AG04449 (cell line): ENCODE results near the gene MAP3K3.
A peak's percentile ranks its signal among the peaks of the same experiment; 100 is the strongest.

Experiments
- CTCF ChIA-PET: fragments of 350-600 bp; formaldehyde crosslinking; extraction: SDS; loops from one replicate; lab custom pipeline; 2021; ENCODE audit warnings: antibody characterized with exemption; lab: Yijun Ruan, JAX
- POLR2A ChIA-PET: fragments of 400-600, 350-600 bp; formaldehyde crosslinking; extraction: SDS; loops from one replicate; lab custom pipeline; 2020; ENCODE audit warnings: antibody characterized with exemption, inconsistent platforms; lab: Yijun Ruan, JAX
- DNase-seq: peaks from one replicate; pipeline ENCODE4 v3.0.0-alpha.2; 2010; ENCODE audit warnings: low read depth, low spot score
- H3K4me3 ChIP-seq: 2 replicates; pipeline ENCODE4 v1.5.1; 2011; ENCODE audit warnings: low read depth, mild to moderate bottlenecking, control low read depth, low read length
- TF ChIP-seq, protein P1 (sequence below): IDR thresholded peaks from one replicate; pipeline ENCODE4 v1.5.1; 2011; ENCODE audit warnings: mild to moderate bottlenecking, moderate library complexity, low read length, control low read depth, inconsistent platforms; ENCODE audit not compliant: insufficient read depth; ENCODE audit errors: missing control alignments

MAP3K3 gene

DNA sequence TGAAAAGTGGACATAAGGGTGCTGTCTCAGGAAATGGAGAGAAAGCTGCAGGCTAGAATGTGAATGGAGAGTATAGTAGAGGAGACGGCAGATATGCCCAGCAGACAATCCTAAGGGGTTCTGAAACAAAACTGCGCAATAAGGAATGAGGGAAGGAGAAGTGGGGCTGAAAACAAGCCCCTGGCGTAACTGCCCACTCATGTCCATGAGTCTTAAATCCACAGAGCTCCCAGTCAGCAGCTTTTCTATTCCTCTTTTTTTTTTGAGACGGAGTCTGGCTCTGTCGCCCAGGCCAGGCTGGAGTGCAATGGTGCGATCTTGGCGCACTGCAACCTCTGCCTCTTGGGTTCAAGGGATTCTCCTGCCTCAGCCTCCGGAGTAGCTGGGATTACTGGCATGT lies 113.5 kb downstream of the MAP3K3 start:
- H3K4me3 ChIP-seq = no peak overlapping the region
- TF ChIP-seq, protein P1, sequence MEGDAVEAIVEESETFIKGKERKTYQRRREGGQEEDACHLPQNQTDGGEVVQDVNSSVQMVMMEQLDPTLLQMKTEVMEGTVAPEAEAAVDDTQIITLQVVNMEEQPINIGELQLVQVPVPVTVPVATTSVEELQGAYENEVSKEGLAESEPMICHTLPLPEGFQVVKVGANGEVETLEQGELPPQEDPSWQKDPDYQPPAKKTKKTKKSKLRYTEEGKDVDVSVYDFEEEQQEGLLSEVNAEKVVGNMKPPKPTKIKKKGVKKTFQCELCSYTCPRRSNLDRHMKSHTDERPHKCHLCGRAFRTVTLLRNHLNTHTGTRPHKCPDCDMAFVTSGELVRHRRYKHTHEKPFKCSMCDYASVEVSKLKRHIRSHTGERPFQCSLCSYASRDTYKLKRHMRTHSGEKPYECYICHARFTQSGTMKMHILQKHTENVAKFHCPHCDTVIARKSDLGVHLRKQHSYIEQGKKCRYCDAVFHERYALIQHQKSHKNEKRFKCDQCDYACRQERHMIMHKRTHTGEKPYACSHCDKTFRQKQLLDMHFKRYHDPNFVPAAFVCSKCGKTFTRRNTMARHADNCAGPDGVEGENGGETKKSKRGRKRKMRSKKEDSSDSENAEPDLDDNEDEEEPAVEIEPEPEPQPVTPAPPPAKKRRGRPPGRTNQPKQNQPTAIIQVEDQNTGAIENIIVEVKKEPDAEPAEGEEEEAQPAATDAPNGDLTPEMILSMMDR = no peak
- POLR2A ChIA-PET = no interaction called here
- no peak for DNase-seq
- CTCF ChIA-PET = interaction anchor here (1.2 to 1.3 kb wide), 2 partner anchors 37 to 310 kb away, joined by 3 to 4 read pairs; no protein-coding TSS in a partner anchor

DNA sequence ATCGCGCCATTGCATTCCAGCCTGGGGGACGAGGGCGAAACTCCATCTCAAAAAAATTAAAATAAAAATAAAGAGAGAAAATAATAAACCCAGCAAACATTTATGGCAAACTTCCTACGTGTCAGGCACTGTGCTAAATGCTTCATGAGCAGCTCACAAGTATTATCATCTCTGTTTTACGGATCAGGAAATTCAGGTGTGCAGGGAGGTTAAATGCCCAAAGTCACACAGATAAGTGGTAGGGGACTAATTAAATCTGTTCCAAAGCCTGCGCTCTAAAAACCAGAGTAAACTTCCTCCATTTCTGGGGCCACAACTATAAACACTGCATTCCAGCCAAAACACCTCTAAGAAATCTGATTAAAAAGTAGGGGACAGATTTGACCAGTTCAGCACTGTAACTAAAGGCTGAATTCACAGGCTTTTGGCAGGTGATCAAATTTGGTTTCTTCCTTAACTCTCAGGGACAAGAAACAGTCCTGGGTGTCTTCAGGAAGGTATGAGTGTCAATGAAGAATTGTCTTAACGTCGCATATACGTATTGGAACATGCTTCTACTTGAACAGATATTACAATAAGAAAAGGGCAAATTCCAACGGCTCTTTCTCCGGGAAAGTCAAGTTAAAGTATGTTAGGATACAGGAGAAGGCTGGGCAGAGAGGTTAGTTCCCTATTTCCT lies 118.4 kb downstream of the MAP3K3 start:
- ChIA-PET POLR2A (interaction anchor here (0.6 to 0.8 kb wide), 2 partner anchors 41 to 765 kb away, joined by 3 to 4 read pairs; partner anchors contain the start of gene LIMD2), CTCF (interaction anchor here (0.6 kb wide), 1 partner anchor 129 kb away, joined by 4 read pairs; no protein-coding TSS in a partner anchor)
- H3K4me3 ChIP-seq = peak overlapping the region; percentile 85
- no peak for DNase-seq
- TF ChIP-seq, protein P1 = no peak

DNA sequence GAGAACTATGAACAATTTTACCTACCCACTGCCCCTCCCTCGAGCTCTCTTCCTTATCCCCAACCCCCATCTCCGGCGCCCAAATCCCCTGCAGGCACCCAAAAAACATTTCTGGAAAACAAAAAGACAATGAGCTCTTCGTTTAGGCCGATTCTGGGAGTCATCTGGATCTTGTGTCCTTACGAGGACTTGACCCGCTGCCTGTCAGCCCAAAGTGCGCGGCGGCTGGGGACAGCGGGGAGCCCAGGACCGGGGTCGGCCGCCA lies 118.9 kb downstream of the MAP3K3 start:
- TF ChIP-seq, protein P1 = no peak
- POLR2A ChIA-PET = interaction anchor here (0.8 kb wide), 1 partner anchor 41 kb away, joined by 4 read pairs; the partner anchor contains the start of gene LIMD2
- CTCF ChIA-PET = interaction anchor here (0.6 kb wide), 1 partner anchor 130 kb away, joined by 4 read pairs; no protein-coding TSS in a partner anchor
- DNase-seq = no peak
- H3K4me3 ChIP-seq = peak overlapping the region; percentile 85

DNA sequence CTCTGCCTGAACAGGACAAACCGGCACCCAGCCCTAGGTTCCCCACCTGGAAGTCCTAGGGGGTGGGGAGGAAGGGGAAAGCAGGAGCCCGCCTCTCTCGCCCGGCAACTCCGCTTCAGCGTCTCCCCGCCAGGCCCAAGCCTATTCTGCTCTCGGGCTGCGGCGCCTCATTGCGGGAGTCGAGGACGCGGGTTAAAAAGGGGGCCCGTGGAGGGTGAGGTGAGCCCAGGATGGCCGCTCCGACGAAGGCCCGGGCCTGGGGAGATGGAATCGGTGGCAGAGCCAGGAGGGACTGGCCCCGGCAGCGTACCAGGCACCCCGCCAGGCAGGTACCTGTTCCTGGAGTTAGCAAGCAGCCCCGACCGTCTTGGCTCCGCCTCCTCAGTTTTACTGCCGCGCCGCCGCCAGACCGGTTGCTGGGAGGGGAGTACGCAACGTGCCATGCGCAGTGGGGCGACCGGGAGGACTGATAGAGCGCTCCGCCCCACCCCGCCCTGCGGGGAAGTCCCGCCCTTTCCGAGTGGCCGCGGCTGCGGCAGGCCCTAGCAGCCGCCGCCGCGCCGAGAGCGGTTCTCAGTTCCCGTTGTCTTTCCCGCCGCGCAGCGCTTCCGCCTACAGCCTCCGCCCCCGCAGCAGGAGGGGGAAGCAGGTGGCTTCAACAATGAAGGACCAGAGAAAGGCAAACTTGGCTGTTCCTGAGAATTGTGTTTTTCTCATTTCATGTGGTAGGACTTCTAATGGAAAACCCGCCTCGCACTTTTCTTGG lies 119.4 kb downstream of the MAP3K3 start, which contains the start of gene STRADA:
Gene STRADA (minus strand): TSS at position 392 of the 766 bp plus-strand sequence. CDS start 13,430 bp downstream, outside the sequence.
- ChIA-PET POLR2A (interaction anchor here (0.8 kb wide), 1 partner anchor 42 kb away, joined by 4 read pairs; the partner anchor contains the start of gene LIMD2), CTCF (interaction anchor here (1.0 kb wide), 1 partner anchor 86 kb away, joined by 3 read pairs; the partner anchor contains the start of gene FTSJ3)
- TF ChIP-seq, protein P1 = no peak
- DNase-seq = peak; percentile 59
- peak within 1 kb of the TSS; percentile 85 for H3K4me3 ChIP-seq
